ENCODE data around the gene ARID5B. TPM values are rescaled to one million over a fixed set of nuclear protein-coding genes. Genes with fewer than 3 reads are reported as not detected.

The ARID5B gene
- total and polyA plus RNA-seq, 2 of the 4 experiments (the other 2 are of a cell fraction), result 41.0 to 125 TPM

DNA sequence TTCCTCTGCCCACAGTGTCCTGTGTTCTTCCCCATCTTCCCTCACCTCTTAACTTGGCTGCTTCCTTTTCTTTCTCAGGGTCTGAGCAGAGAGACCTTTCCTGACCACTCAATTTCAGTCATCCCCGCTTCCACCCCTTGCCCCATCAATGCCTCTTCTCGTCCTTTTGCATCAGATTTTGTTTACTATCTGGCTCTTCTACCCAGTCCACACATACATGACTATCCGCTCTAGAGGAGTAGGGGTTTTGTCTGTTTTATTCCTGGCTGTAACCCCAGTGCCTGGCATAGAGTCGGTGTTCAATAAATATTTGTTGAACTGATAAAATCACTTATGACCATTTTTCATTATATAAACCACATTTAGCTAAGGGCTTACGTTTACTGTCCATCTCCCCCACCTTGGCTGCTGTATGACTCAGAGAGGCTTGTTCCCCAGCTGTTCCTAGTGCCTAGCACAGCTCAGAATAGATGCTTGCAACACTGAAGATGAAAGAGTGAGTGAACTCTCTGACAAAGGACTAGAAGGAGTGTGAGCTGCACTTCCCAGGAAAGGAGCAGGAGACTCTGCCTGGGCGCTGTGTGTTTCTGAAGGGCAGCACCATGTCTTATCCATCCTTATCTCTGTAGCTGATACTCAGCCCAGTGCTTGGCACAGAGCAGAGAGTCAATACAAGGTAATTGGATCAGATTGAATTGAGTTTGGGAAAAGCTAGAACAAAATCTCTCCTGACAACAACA is 21.9 kb downstream of the ARID5B start:
- Histone ChIP-seq H3K36me3 (ENCODE audit: control insufficient read depth, insufficient read depth, low read length) (peaks cover 12% of the 10 kb centered on the region), H2AFZ (replicated peaks; ENCODE audit: low read length, poor library complexity) (no peak overlapping the region), H3K9ac (ENCODE audit: low read depth, low read length) (0 out of 2 replicates have a peak overlapping the region, but pooled peaks have one; percentile 10), H2AK9ac (replicated peaks; ENCODE audit: low read depth, low read length, poor library complexity) (no peak overlapping the region), H3K79me1 (ENCODE audit: low read depth in 1 of 2, low read length in 2 of 2) (peaks cover 17 to 89% of the 10 kb centered on the region in 2 experiments), H4K8ac (ENCODE audit: low read depth in 2 of 2, low read length in 2 of 2) (peak overlapping the region in 1 of 2 experiments; percentile 53; a peak in 2 of 4 replicates), H3K4me3 (ENCODE audit: insufficient read depth, low read depth, low read length) (no peak overlapping the region), H3K18ac (ENCODE audit: low read depth, low read length) (peak overlapping the region; percentile 45), H3K4me2 (ENCODE audit: low read depth, low read length) (peak overlapping the region; percentile 62), H3K4me1 (ENCODE audit: control insufficient read depth, insufficient read depth, low read length) (peaks cover 22% of the 10 kb centered on the region), H4K5ac (ENCODE audit: low read depth, low read length) (peak overlapping the region; percentile 25), H3K56ac (ENCODE audit: extremely low read depth, insufficient read depth, low read length) (peak overlapping the region; percentile 37; the same call in 1 of the 2 replicates), H3K27ac (ENCODE audit: insufficient read depth, low read length) (peak overlapping the region; percentile 75), H3K9me1 (ENCODE audit: insufficient read depth, low read length) (peaks cover 10% of the 10 kb centered on the region), H2BK15ac (ENCODE audit: low read depth, low read length) (no peak overlapping the region), H4K91ac (ENCODE audit: insufficient read depth, low read depth, low read length) (peak overlapping the region; percentile 26), H2BK5ac (ENCODE audit: low read depth, low read length, poor library complexity, severe bottlenecking) (peak overlapping the region; percentile 20), H2AK5ac (ENCODE audit: low read depth, low read length) (peak overlapping the region; percentile 38; the same call in 1 of the 2 replicates), H3K27me3 (ENCODE audit: control insufficient read depth, insufficient read depth, low read length) (no peaks in the 10 kb centered on the region), H2BK120ac (ENCODE audit: low read depth, low read length) (peak overlapping the region; percentile 32; the same call in 1 of the 2 replicates), H2BK20ac (ENCODE audit: low read depth, low read length) (peak overlapping the region; percentile 38; the same call in 1 of the 2 replicates), H3K14ac (replicated peaks; ENCODE audit: low read depth, low read length) (peak overlapping the region; percentile 44), H3K23ac (ENCODE audit: low read depth, low read length) (peak overlapping the region; percentile 29; the same call in 1 of the 2 replicates), H3K4ac (ENCODE audit: low read depth, low read length) (peak overlapping the region; percentile 62), H3K9me3 (ENCODE audit: control insufficient read depth, insufficient read depth, low read length) (no peaks in the 10 kb centered on the region), H4K20me1 (ENCODE audit: insufficient read depth, low read length) (peaks cover 61% of the 10 kb centered on the region)
- dilution Hi-C loops (cut with HindIII; ENCODE audit: low sequenced_read_pairs, unreplicated experiment) (no loop called here), intact Hi-C loops (cut with micrococcal nuclease) (no loop called here), in situ Hi-C loops (cut with MboI; ENCODE audit: low sequenced_read_pairs) (no loop called here)
- DNase-seq (peak; percentile 94), ATAC-seq (ENCODE audit: low read depth) (peak; percentile 89)
- TF ChIP-seq CEBPB (IDR thresholded peaks at IDR 0.05; ENCODE audit: low read depth, low read length) (peak; percentile 87), MXI1 (IDR thresholded peaks at IDR 0.05; ENCODE audit: borderline replicate concordance, low read depth, low read length) (no peak), CHD1 (IDR thresholded peaks at IDR 0.05; ENCODE audit: low read depth, low read length) (no peak), RCOR1 (IDR thresholded peaks at IDR 0.05; ENCODE audit: insufficient replicate concordance, low read length) (peak; percentile 64), RAD21 (IDR thresholded peaks at IDR 0.05; ENCODE audit: low read length) (peak; percentile 15), FOS (IDR thresholded peaks at IDR 0.05; ENCODE audit: low read depth, low read length) (peak; percentile 67; the same call in 1 of the 2 replicates), MAFK (IDR thresholded peaks at IDR 0.05; ENCODE audit: low read depth, low read length) (no peak)
- ChIA-PET POLR2A (ENCODE audit: unreplicated experiment) (no interaction called here), CTCF (no interaction called here)
- no CpG with 5 or more reads among the region's 6 CpGs for WGBS, 2 experiments (ENCODE audit: extremely low coverage in 2 of 2, insufficient read length in 1 of 2)
- BruUV-seq (replicated peaks), result no TSS peak
